Measurements from ENCODE around the gene IGFLR1.

DNA sequence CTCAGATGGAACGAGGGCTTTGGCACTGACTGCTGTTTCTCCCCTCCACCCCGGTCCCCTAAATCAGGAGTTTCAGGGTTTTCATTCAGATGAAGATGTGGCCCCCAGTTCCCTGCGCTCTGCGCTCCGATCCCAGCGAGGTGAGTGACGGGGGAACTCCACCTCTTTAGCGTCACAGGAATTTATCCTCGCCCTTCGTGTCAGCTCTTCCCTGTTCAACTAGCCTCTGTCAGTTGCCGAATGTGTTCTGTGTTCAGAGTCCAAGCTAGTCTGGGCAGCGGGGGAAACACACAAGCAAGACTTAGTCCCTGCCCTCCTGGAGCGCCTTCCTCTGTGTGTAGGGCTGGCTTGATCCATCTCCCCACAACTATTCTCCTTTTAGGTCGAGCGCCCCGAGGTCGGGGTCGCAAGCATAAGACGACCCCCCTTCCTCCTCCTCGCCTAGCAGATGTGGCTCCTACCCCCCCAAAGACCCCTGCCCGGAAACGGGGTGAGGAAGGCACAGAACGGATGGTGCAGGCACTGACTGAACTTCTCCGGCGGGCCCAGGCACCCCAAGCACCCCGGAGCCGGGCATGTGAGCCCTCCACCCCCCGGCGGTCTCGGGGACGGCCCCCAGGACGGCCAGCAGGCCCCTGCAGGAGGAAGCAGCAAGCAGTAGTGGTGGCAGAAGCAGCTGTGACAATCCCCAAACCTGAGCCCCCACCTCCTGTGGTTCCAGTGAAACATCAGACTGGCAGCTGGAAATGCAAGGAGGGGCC lies 22.7 kb downstream of the IGFLR1 start:
- TF ChIP-seq, protein P1, sequence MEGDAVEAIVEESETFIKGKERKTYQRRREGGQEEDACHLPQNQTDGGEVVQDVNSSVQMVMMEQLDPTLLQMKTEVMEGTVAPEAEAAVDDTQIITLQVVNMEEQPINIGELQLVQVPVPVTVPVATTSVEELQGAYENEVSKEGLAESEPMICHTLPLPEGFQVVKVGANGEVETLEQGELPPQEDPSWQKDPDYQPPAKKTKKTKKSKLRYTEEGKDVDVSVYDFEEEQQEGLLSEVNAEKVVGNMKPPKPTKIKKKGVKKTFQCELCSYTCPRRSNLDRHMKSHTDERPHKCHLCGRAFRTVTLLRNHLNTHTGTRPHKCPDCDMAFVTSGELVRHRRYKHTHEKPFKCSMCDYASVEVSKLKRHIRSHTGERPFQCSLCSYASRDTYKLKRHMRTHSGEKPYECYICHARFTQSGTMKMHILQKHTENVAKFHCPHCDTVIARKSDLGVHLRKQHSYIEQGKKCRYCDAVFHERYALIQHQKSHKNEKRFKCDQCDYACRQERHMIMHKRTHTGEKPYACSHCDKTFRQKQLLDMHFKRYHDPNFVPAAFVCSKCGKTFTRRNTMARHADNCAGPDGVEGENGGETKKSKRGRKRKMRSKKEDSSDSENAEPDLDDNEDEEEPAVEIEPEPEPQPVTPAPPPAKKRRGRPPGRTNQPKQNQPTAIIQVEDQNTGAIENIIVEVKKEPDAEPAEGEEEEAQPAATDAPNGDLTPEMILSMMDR (IDR thresholded peaks at IDR 0.05; ENCODE audit: low read length) = no peak
- TF ChIP-seq EZH2phosphoT487 (IDR thresholded peaks at IDR 0.05; ENCODE audit: low read length) (no peak), EZH2 (optimal IDR thresholded peaks at IDR 0.05; ENCODE audit: low read depth, low read length) (no peak)
